Neural crest cell (in vitro differentiated cells): ENCODE data around the gene STX8. TPM values are rescaled to one million over a fixed set of nuclear protein-coding genes. Genes with fewer than 3 reads are reported as not detected.

Experiments
- DNase-seq: peaks from one replicate; pipeline ENCODE4 v3.0.0; 2021; ENCODE audit warnings: low read depth, mixed read lengths, low spot score
- H3K27ac Mint-ChIP-seq: one replicate; pipeline ENCODE4 v1.8.0; 2021; ENCODE audit warnings: mild to moderate bottlenecking, mixed read lengths; ENCODE audit not compliant: unreplicated experiment
- H3K27me3 Mint-ChIP-seq: 2 replicates; pipeline ENCODE4 v1.8.0; 2021; ENCODE audit warnings: low read depth, mild to moderate bottlenecking, mixed read lengths
- H3K36me3 Mint-ChIP-seq: 2 replicates; pipeline ENCODE4 v1.8.0; 2021; ENCODE audit warnings: low read depth, mild to moderate bottlenecking, mixed read lengths
- H3K4me1 Mint-ChIP-seq: 2 replicates; pipeline ENCODE4 v1.8.0; 2021; ENCODE audit warnings: mixed read lengths
- H3K4me3 Mint-ChIP-seq: one replicate; pipeline ENCODE4 v1.8.0; 2021; ENCODE audit warnings: mild to moderate bottlenecking, mixed read lengths
- H3K9me3 Mint-ChIP-seq: 2 replicates; pipeline ENCODE4 v1.8.0; 2021; ENCODE audit warnings: mixed read lengths
- total RNA-seq: library from RNA; stranded (reverse); gene quantifications from 2 replicates; pipeline ENCODE4 v1.2.1, GENCODE V29; 2021
- TF ChIP-seq, protein P1 (sequence below): fragments of 200-600 bp; sonication (generic); conservative IDR thresholded peaks from 2 replicates; pipeline ENCODE4 v1.5.0; 2021; ENCODE audit warnings: antibody characterized with exemption, mild to moderate bottlenecking

The STX8 gene
- total RNA-seq, 1 donor from 2014 or later = 56.6 TPM

DNA sequence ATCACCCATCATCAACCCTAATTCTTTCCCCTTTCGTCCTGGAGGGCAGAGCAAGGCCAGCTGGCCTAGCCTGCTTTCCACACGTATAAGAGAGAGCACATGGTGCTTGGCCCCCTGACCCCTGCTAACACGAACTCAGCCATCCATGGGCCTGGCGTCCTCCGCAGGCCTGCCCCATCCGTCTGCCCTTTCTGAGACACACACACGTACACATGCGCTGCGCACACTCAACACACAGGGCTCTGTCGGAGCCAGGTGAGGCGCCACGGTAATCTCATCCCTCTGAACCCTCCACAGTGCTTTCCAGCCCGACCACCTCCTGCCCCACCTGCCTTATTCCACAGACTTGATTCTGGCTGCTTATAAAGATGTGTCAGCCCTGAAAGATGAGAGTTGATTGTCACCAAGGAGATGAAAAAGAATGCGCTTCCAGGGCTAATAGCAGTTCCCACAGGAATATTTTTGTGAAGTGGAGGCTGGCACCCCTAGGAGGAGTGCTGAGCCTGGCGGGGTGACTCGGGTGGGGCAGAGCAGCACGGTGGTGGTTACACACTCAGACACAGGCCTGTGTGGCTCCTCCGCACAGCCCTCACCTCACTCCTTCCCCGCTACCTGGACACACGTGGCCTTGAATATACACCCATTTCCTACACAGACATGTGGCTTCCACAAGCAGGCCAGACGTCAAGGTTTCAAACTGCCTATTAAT, 326.2 kb downstream of the STX8 start:
- no peak for DNase-seq
- TF ChIP-seq, protein P1, sequence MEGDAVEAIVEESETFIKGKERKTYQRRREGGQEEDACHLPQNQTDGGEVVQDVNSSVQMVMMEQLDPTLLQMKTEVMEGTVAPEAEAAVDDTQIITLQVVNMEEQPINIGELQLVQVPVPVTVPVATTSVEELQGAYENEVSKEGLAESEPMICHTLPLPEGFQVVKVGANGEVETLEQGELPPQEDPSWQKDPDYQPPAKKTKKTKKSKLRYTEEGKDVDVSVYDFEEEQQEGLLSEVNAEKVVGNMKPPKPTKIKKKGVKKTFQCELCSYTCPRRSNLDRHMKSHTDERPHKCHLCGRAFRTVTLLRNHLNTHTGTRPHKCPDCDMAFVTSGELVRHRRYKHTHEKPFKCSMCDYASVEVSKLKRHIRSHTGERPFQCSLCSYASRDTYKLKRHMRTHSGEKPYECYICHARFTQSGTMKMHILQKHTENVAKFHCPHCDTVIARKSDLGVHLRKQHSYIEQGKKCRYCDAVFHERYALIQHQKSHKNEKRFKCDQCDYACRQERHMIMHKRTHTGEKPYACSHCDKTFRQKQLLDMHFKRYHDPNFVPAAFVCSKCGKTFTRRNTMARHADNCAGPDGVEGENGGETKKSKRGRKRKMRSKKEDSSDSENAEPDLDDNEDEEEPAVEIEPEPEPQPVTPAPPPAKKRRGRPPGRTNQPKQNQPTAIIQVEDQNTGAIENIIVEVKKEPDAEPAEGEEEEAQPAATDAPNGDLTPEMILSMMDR = no peak
- Mint-ChIP-seq H3K36me3 (peaks cover 11% of the 10 kb centered on the region), H3K4me1 (peaks cover 35% of the 10 kb centered on the region), H3K4me3 (peak overlapping the region; percentile 40), H3K27me3 (peaks cover 9% of the 10 kb centered on the region), H3K9me3 (no peaks in the 10 kb centered on the region), H3K27ac (peak overlapping the region; percentile 82)

DNA sequence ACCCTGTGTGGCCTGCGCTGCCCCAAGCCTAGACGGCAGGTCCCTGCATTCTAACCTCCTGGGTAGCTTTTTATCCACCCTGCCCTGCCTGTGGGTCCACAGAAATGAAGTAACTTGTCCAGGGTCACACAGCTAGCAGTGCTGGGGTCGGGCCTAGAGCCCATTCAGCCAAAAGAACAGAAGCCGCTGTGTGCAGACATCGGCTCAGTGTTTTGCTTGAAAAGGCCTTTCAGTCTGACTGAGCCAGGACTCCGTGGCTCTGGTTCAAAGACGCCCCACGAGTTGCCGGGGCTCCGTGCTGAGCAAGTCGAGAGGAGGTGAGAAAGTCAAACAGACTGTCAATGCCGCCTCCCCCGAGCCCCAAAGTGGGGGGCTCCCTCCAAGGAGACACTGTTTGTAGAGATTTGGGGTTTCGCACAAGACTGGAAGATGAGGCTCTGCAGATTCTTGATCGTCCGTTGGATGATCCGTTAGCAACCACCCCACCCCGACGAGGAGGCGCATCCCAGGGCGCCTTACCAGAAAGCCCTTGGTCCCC, 328.1 kb downstream of the STX8 start:
- H3K36me3 Mint-ChIP-seq = peaks cover 3% of the 10 kb centered on the region
- H3K27ac Mint-ChIP-seq = peak overlapping the region; percentile 71
- peaks cover 9% of the 10 kb centered on the region for H3K27me3 Mint-ChIP-seq
- H3K4me3 Mint-ChIP-seq = no peak overlapping the region
- TF ChIP-seq, protein P1 = no peak
- no peak for DNase-seq
- H3K9me3 Mint-ChIP-seq = no peaks in the 10 kb centered on the region
- H3K4me1 Mint-ChIP-seq = peaks cover 36% of the 10 kb centered on the region

DNA sequence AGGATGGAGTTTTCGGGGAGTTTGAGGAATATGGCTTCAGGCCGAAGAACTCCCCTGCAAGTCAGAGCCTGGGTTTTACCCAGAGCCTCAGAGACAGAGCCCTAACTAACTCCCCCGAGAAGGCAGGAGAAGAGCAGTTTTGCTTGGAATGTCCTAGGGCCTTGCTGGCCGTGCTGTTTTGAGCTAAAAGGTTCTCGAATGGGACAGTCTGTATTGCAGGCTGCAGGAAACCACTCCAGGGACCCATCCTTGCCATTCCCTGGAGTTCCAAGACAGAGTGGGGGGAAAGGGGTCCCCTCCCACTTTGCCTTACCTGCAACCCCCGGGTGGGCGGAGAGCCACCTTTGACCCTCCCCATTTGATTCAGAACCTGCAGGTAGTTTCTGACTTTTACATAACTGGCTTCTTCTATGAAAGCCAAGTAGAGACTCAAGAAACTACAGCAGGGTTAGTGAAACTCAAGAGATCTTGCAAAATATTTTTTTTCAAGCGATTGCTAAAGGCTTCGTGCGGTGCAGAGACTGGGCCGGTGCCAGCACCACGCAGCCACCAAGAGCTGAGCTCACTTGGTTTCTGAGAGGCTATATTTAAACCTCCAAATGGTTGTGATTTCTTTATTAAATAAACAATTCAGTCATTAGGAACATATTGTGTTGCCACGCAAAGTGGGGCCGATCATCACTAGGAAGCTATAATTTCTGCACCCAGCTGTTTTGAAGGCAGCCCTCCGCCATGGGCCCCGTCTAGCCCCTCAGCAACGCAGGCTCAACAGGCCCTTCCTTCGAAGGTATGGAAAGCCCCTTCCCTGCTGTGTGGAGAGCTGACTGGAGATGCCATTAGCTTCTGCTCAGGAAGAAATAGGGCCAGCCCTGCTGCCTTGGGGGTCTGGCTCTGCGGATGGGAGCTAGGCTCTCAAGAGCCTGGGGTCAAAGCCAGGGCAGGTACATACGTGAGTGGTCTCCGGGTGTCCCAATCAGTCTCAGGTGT, 331.3 kb downstream of the STX8 start:
- no peaks in the 10 kb centered on the region for H3K9me3 Mint-ChIP-seq
- no peak for DNase-seq
- H3K4me3 Mint-ChIP-seq = no peak overlapping the region
- H3K27me3 Mint-ChIP-seq = peaks cover 19% of the 10 kb centered on the region
- peaks cover 3% of the 10 kb centered on the region for H3K36me3 Mint-ChIP-seq
- TF ChIP-seq, protein P1 = no peak
- peak overlapping the region; percentile 19 for H3K27ac Mint-ChIP-seq
- peaks cover 48% of the 10 kb centered on the region for H3K4me1 Mint-ChIP-seq

DNA sequence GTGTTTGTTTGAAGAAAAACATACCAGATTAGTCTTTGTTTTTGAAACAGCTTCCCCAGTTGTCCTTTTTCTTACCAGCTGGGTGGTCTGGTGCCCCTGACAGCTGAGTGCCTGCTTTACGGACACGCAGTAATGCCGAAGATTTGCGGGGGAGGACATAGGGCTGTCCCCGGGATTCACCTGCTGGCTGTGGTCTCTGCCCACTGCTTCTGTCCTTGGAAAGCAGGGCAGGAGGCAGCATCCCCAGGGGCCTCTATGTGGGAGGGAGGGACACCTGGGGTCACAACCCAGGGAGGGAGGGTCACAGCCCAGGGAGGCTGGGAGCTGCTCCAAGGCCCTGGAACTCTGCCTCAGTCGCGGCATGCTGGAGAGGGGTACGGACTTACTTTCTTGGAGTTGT, 332.6 kb downstream of the STX8 start:
- Mint-ChIP-seq H3K27ac (no peak overlapping the region), H3K36me3 (no peaks in the 10 kb centered on the region), H3K4me3 (no peak overlapping the region), H3K4me1 (peaks cover 53% of the 10 kb centered on the region), H3K9me3 (no peaks in the 10 kb centered on the region), H3K27me3 (peaks cover 23% of the 10 kb centered on the region)
- no peak for DNase-seq
- TF ChIP-seq, protein P1 = no peak

DNA sequence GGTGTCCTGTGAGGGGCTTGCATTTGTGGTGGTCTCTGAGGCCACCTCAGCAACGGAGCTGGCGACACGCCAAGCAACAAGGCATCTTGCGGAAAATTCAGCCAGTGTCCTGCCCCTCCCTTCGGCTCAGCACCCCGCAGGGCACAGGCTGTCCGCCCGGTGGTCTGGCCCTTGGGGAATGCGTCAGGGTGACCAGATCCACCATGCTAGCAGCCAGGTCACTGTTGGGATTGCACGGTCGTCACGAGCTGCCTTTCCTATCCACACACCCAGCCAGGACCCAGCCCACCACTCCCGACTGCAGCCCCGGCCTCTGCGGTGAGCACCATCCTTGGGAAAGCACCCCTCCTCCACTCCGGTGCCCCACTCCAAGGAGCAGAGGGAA, 333.1 kb downstream of the STX8 start:
- no peak for DNase-seq
- Mint-ChIP-seq H3K9me3 (no peaks in the 10 kb centered on the region), H3K4me3 (no peak overlapping the region), H3K27me3 (peaks cover 25% of the 10 kb centered on the region), H3K36me3 (no peaks in the 10 kb centered on the region), H3K27ac (no peak overlapping the region), H3K4me1 (peaks cover 53% of the 10 kb centered on the region)
- TF ChIP-seq, protein P1 = no peak
